A549 (cell line): ENCODE data around the gene MGMT.

Experiments used
- CBX8 ChIP-seq: fragments of 200-600 bp; sonication (generic); IDR thresholded peaks from 2 replicates; pipeline ENCODE4 v1.6.1; 2016
- JUNB ChIP-seq: fragments of >200 bp; sonication (Bioruptor Twin); formaldehyde crosslinking; IDR thresholded peaks from 2 replicates; pipeline ENCODE4 v1.6.1; 2016
- MAFK ChIP-seq: fragments of 450-650 bp; IDR thresholded peaks from 2 replicates; pipeline ENCODE4 v1.6.1; 2014; ENCODE audit not compliant: partially characterized antibody
- RNF2 ChIP-seq: fragments of 200-600 bp; sonication (generic); IDR thresholded peaks from 2 replicates; pipeline ENCODE4 v1.6.1; 2016; ENCODE audit warnings: low read depth, mild to moderate bottlenecking, antibody characterized with exemption, moderate library complexity, borderline replicate concordance
- USF2 ChIP-seq: fragments of 450-650 bp; IDR thresholded peaks from 2 replicates; pipeline ENCODE4 v1.6.1; 2014; ENCODE audit warnings: antibody characterized with exemption
- TF ChIP-seq, protein P1 (sequence below): fragments of >200 bp; sonication (Bioruptor Twin); formaldehyde crosslinking; IDR thresholded peaks from 3 replicates; pipeline ENCODE4 v1.5.1; 2016
- TF ChIP-seq, protein P2 (sequence below): IDR thresholded peaks from 2 replicates; pipeline ENCODE4 v1.6.1; 2012
- TF ChIP-seq, protein P3 (sequence below): fragments of >200 bp; sonication (Bioruptor Twin); formaldehyde crosslinking; IDR thresholded peaks from 2 replicates; pipeline ENCODE4 v1.6.1; 2016
- TF ChIP-seq, protein P4 (sequence below): fragments of 150-350 bp; IDR thresholded peaks from 2 replicates; pipeline ENCODE4 v1.6.1; 2014; ENCODE audit warnings: low read depth, mild to moderate bottlenecking, low read length

DNA sequence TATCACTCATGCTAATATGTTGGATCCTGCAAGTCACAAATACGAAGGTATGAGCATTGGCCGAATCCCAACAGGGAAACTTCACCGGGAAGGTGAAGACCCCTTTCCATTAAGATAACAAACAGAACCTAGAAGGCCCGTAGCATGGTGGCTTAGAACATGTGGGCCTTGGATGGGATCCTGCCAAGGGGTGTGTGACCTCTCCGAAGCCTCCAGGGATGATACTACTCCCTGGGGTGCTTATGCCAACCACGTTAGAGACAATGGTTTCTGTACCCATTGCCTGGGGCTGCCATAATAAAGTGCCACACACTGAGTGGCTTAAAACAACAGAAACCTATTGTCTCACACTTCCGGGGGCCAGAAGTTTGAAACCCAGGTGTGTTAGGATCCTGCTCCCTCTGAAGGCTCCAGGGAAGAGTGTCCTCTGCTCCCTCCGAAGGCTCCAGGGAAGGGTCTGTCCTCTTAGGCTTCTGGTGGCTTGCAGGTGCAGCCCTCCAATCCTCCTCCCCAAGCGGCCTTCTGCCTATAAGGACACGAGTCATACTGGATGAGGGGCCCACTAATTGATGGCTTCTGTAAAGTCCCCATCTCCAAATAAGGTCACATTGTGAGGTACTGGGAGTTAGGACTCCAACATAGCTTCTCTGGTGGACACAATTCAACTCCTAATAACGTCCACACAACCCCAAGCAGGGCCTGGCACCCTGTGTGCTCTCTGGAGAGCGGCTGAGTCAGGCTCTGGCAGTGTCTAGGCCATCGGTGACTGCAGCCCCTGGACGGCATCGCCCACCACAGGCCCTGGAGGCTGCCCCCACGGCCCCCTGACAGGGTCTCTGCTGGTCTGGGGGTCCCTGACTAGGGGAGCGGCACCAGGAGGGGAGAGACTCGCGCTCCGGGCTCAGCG lies 992 bp upstream of the MGMT start:
- no peak for TF ChIP-seq JUNB
- TF ChIP-seq USF2 = no peak
- TF ChIP-seq, protein P1, sequence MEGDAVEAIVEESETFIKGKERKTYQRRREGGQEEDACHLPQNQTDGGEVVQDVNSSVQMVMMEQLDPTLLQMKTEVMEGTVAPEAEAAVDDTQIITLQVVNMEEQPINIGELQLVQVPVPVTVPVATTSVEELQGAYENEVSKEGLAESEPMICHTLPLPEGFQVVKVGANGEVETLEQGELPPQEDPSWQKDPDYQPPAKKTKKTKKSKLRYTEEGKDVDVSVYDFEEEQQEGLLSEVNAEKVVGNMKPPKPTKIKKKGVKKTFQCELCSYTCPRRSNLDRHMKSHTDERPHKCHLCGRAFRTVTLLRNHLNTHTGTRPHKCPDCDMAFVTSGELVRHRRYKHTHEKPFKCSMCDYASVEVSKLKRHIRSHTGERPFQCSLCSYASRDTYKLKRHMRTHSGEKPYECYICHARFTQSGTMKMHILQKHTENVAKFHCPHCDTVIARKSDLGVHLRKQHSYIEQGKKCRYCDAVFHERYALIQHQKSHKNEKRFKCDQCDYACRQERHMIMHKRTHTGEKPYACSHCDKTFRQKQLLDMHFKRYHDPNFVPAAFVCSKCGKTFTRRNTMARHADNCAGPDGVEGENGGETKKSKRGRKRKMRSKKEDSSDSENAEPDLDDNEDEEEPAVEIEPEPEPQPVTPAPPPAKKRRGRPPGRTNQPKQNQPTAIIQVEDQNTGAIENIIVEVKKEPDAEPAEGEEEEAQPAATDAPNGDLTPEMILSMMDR = no peak
- TF ChIP-seq, protein P2, sequence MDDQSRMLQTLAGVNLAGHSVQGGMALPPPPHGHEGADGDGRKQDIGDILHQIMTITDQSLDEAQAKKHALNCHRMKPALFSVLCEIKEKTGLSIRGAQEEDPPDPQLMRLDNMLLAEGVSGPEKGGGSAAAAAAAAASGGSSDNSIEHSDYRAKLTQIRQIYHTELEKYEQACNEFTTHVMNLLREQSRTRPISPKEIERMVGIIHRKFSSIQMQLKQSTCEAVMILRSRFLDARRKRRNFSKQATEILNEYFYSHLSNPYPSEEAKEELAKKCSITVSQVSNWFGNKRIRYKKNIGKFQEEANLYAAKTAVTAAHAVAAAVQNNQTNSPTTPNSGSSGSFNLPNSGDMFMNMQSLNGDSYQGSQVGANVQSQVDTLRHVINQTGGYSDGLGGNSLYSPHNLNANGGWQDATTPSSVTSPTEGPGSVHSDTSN = no peak
- TF ChIP-seq, protein P3, sequence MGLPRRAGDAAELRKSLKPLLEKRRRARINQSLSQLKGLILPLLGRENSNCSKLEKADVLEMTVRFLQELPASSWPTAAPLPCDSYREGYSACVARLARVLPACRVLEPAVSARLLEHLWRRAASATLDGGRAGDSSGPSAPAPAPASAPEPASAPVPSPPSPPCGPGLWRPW = no peak
- TF ChIP-seq, protein P4, sequence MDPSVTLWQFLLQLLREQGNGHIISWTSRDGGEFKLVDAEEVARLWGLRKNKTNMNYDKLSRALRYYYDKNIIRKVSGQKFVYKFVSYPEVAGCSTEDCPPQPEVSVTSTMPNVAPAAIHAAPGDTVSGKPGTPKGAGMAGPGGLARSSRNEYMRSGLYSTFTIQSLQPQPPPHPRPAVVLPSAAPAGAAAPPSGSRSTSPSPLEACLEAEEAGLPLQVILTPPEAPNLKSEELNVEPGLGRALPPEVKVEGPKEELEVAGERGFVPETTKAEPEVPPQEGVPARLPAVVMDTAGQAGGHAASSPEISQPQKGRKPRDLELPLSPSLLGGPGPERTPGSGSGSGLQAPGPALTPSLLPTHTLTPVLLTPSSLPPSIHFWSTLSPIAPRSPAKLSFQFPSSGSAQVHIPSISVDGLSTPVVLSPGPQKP = no peak
- TF ChIP-seq RNF2 = no peak
- no peak for TF ChIP-seq MAFK
- TF ChIP-seq CBX8 = no peak
